SK-N-SH treated with all-trans-retinoic acid at 6 μM for 48 hours (cell line): ENCODE data around the gene SBK2.

Experiments
- CSDC2 ChIP-seq: fragments of 250-450 bp; sonication (Bioruptor Pico); IDR thresholded peaks from 2 replicates; pipeline ENCODE4 v1.5.0; 2020; ENCODE audit warnings: mild to moderate bottlenecking, moderate library complexity
- ESRRG ChIP-seq: fragments of 250-450 bp; sonication (Bioruptor Pico); IDR thresholded peaks from 2 replicates; pipeline ENCODE4 v1.6.1; 2021; ENCODE audit warnings: mild to moderate bottlenecking
- GLIS3 ChIP-seq: fragments of 250-450 bp; sonication (Bioruptor Pico); IDR thresholded peaks from 2 replicates; pipeline ENCODE4 v1.5.0; 2020; ENCODE audit warnings: mild to moderate bottlenecking, moderate library complexity
- OSR1 ChIP-seq: fragments of 250-450 bp; sonication (Bioruptor Pico); IDR thresholded peaks from 2 replicates; pipeline ENCODE4 v1.8.0; 2022; ENCODE audit warnings: moderate library complexity, mild to moderate bottlenecking, inconsistent platforms
- RARB ChIP-seq: fragments of 250-450 bp; sonication (Bioruptor Pico); IDR thresholded peaks from 2 replicates; pipeline ENCODE4 v1.8.0; 2021; ENCODE audit warnings: mild to moderate bottlenecking, moderate library complexity
- TOX ChIP-seq: fragments of 250-450 bp; sonication (Bioruptor Pico); IDR thresholded peaks from 2 replicates; pipeline ENCODE4 v1.8.0; 2021; ENCODE audit warnings: mild to moderate bottlenecking, moderate library complexity, borderline replicate concordance
- ZFP3 ChIP-seq: fragments of 250-450 bp; sonication (Bioruptor Pico); IDR thresholded peaks from 2 replicates; pipeline ENCODE4 v1.5.0; 2020; ENCODE audit warnings: mild to moderate bottlenecking, moderate library complexity
- ZFP30 ChIP-seq: fragments of 450-650 bp; formaldehyde crosslinking; IDR thresholded peaks from 2 replicates; pipeline ENCODE4 v1.5.0; 2022; ENCODE audit warnings: mild to moderate bottlenecking, moderate library complexity
- TF ChIP-seq, protein P1 (sequence below): fragments of 250-450 bp; sonication (Bioruptor Pico); IDR thresholded peaks from 2 replicates; pipeline ENCODE4 v1.8.0; 2021; ENCODE audit warnings: low read depth, mild to moderate bottlenecking, moderate library complexity, borderline replicate concordance
- TF ChIP-seq, protein P2 (sequence below): fragments of 250-450 bp; sonication (Bioruptor Pico); IDR thresholded peaks from 2 replicates; pipeline ENCODE4 v1.8.0; 2020; ENCODE audit warnings: mild to moderate bottlenecking, moderate library complexity, borderline replicate concordance
- TF ChIP-seq, protein P3 (sequence below): fragments of 250-450 bp; sonication (Bioruptor Pico); IDR thresholded peaks from 2 replicates; pipeline ENCODE4 v1.5.1; 2021; ENCODE audit warnings: mild to moderate bottlenecking, moderate library complexity

DNA sequence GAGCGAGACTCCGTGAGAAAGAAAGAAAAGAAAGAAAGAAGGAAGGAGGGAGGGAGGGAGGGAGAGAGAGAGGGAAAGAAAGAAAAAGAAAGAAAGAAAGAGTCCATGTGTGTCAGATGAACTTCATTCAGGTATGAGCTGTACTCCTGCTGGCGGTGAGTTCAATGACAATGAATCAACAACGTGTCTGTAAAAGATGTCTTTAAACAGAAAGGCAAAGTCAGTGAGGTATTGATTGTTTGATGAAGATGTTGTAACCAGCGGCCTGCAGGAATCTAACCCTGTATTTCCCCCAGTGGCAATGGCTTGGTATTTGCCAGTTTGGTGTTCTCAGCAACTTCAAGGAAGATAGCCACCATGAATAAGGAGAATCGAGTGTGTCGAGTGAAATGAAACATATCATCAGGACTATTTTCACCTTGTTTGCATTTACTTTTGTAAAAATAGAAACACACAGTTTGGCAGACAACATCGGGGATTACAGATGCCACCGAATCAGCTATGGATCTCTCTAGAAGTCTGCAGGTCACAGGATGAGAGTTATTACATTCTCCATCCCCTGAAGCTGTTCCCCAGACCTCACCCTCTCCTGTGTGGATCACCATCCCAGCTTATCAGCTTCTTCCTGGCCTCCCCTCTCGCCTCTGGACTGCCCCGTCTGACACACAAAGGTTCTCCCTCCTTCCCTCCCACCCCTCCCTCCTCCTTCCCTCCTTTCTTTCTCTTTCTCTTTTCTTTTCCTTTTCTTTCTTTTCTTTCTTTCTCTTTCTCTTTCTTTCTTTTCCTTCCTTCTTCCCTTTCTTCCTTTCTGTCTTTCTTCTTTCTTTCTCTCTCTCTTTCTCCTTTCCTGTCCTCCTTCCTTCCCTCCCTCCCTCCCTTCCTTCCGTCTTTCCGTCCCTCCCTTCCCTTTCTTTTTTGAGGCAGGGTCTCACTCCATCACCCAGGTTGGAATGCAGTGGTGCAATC lies 16.6 kb upstream of the SBK2 start:
- no peak for TF ChIP-seq CSDC2 (CRISPR knock-in tag)
- TF ChIP-seq ZFP3 (CRISPR knock-in tag), result no peak
- TF ChIP-seq ZFP30 (CRISPR knock-in tag), result no peak
- TF ChIP-seq, protein P1, sequence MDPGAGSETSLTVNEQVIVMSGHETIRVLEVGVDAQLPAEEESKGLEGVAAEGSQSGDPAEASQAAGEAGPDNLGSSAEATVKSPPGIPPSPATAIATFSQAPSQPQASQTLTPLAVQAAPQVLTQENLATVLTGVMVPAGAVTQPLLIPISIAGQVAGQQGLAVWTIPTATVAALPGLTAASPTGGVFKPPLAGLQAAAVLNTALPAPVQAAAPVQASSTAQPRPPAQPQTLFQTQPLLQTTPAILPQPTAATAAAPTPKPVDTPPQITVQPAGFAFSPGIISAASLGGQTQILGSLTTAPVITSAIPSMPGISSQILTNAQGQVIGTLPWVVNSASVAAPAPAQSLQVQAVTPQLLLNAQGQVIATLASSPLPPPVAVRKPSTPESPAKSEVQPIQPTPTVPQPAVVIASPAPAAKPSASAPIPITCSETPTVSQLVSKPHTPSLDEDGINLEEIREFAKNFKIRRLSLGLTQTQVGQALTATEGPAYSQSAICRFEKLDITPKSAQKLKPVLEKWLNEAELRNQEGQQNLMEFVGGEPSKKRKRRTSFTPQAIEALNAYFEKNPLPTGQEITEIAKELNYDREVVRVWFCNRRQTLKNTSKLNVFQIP (CRISPR knock-in tag), result no peak
- no peak for TF ChIP-seq ESRRG (CRISPR knock-in tag)
- no peak for TF ChIP-seq OSR1 (CRISPR knock-in tag)
- TF ChIP-seq, protein P2, sequence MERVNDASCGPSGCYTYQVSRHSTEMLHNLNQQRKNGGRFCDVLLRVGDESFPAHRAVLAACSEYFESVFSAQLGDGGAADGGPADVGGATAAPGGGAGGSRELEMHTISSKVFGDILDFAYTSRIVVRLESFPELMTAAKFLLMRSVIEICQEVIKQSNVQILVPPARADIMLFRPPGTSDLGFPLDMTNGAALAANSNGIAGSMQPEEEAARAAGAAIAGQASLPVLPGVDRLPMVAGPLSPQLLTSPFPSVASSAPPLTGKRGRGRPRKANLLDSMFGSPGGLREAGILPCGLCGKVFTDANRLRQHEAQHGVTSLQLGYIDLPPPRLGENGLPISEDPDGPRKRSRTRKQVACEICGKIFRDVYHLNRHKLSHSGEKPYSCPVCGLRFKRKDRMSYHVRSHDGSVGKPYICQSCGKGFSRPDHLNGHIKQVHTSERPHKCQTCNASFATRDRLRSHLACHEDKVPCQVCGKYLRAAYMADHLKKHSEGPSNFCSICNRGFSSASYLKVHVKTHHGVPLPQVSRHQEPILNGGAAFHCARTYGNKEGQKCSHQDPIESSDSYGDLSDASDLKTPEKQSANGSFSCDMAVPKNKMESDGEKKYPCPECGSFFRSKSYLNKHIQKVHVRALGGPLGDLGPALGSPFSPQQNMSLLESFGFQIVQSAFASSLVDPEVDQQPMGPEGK, result no peak
- TF ChIP-seq GLIS3 (CRISPR knock-in tag), result no peak
- no peak for TF ChIP-seq RARB
- TF ChIP-seq, protein P3, sequence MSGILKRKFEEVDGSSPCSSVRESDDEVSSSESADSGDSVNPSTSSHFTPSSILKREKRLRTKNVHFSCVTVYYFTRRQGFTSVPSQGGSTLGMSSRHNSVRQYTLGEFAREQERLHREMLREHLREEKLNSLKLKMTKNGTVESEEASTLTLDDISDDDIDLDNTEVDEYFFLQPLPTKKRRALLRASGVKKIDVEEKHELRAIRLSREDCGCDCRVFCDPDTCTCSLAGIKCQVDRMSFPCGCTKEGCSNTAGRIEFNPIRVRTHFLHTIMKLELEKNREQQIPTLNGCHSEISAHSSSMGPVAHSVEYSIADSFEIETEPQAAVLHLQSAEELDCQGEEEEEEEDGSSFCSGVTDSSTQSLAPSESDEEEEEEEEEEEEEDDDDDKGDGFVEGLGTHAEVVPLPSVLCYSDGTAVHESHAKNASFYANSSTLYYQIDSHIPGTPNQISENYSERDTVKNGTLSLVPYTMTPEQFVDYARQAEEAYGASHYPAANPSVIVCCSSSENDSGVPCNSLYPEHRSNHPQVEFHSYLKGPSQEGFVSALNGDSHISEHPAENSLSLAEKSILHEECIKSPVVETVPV (CRISPR knock-in tag), result no peak
- no peak for TF ChIP-seq TOX (CRISPR knock-in tag)
